ENCODE data around the gene CLDN5. TPM values are rescaled to one million over a fixed set of nuclear protein-coding genes. Genes with fewer than 3 reads are reported as not detected.

CLDN5 gene
- total and polyA plus RNA-seq, 2 donors (not counting 1 experiment from before 2014, with no cell fraction given): not detected

- H3K27me3 ChIP-seq (replicated peaks in 1 of 4; ENCODE audit: control extremely low read depth in 1 of 4, control insufficient read depth in 3 of 4, insufficient read depth in 4 of 4, low read length in 3 of 4): peaks cover 0 to 37% (median 5%) of the 10 kb centered on the region in 4 experiments
- CTCF ChIA-PET: interaction anchor here (0.5 kb wide), 1 partner anchor 10 kb away, joined by 3 read pairs; no protein-coding TSS in a partner anchor
- H3K79me2 ChIP-seq (ENCODE audit: control insufficient read depth, insufficient read depth, low read length): no peaks in the 10 kb centered on the region
- no peak overlapping the region for H3K27ac ChIP-seq (ENCODE audit: low read length in 2 of 2)
- Mint-ChIP-seq H3K27ac (no peak overlapping the region), H3K4me3 (no peak overlapping the region), H3K27me3 (peaks cover 23% of the 10 kb centered on the region), H3K4me1 (peaks cover 12% of the 10 kb centered on the region), H3K9me3 (ENCODE audit: insufficient read depth) (no peaks in the 10 kb centered on the region)
- TF ChIP-seq CTCF (IDR thresholded peaks at IDR 0.05) (no peak), EZH2 (IDR thresholded peaks at IDR 0.05; ENCODE audit: borderline replicate concordance, insufficient read depth, low read depth, low read length, poor library complexity, severe bottlenecking) (no peak)
- POLR2A ChIA-PET: no interaction called here
- DNase-seq (no peak), ATAC-seq (ENCODE audit: low read depth) (no peak)
- H3K4me2 ChIP-seq (replicated peaks; ENCODE audit: low read depth, low read length, poor library complexity, severe bottlenecking): no peak overlapping the region
- no peak overlapping the region for H3K4me3 ChIP-seq (ENCODE audit: control extremely low read depth in 1 of 5, extremely low read depth in 1 of 5, insufficient read depth in 1 of 5, low read depth in 2 of 5, low read length in 4 of 5)
- H3K9ac ChIP-seq (ENCODE audit: low read length): no peak overlapping the region
- intact Hi-C loops (cut with micrococcal nuclease): no loop called here
- no peaks in the 10 kb centered on the region for H4K20me1 ChIP-seq (ENCODE audit: control insufficient read depth, insufficient read depth, low read length, poor library complexity, severe bottlenecking)
- 84% methylated on average over 15 of the region's 16 CpGs for WGBS (ENCODE audit: insufficient coverage)
- peaks cover 8 to 22% of the 10 kb centered on the region in 2 donors for H3K4me1 ChIP-seq (ENCODE audit: control insufficient read depth in 2 of 2, insufficient read depth in 2 of 2, low read length in 2 of 2)
- H3K9me3 ChIP-seq (ENCODE audit: control extremely low read depth in 1 of 3, control insufficient read depth in 2 of 3, insufficient read depth in 1 of 3, low read length in 2 of 3): peaks cover 0 to 2% (median 0%) of the 10 kb centered on the region in 3 donors
- H3K36me3 ChIP-seq (replicated peaks in 1 of 2; ENCODE audit: control extremely low read depth in 1 of 2, control insufficient read depth in 1 of 2, extremely low read depth in 1 of 2, insufficient read depth in 2 of 2, low read length in 1 of 2): no peaks in the 10 kb centered on the region
- H2AFZ ChIP-seq (ENCODE audit: insufficient read depth, low read depth, low read length, poor library complexity, severe bottlenecking): no peak overlapping the region
Observed at GRCh38 chr22:19522190-19522880, 1.9 kb downstream of the CLDN5 start.

GRCh38 chr22:19520566-19521305 lies 3.5 kb downstream of the CLDN5 start:
- ATAC-seq (ENCODE audit: low read depth) (no peak), DNase-seq (no peak)
- H3K9me3 ChIP-seq (ENCODE audit: control extremely low read depth in 1 of 3, control insufficient read depth in 2 of 3, insufficient read depth in 1 of 3, low read length in 2 of 3): peaks cover 0 to 2% (median 0%) of the 10 kb centered on the region in 3 donors
- H3K4me1 ChIP-seq (ENCODE audit: control insufficient read depth in 2 of 2, insufficient read depth in 2 of 2, low read length in 2 of 2): peaks cover 8 to 22% of the 10 kb centered on the region in 2 donors
- peaks cover 10% of the 10 kb centered on the region for H3K27me3 Mint-ChIP-seq
- peaks cover 12% of the 10 kb centered on the region for H3K4me1 Mint-ChIP-seq
- no peak overlapping the region for H3K4me3 ChIP-seq (ENCODE audit: control extremely low read depth in 1 of 5, extremely low read depth in 1 of 5, insufficient read depth in 1 of 5, low read depth in 2 of 5, low read length in 4 of 5)
- 97% methylated on average over 10 of the region's 10 CpGs for WGBS (ENCODE audit: insufficient coverage)
- no peaks in the 10 kb centered on the region for H3K79me2 ChIP-seq (ENCODE audit: control insufficient read depth, insufficient read depth, low read length)
- H3K4me2 ChIP-seq (replicated peaks; ENCODE audit: low read depth, low read length, poor library complexity, severe bottlenecking): no peak overlapping the region
- intact Hi-C loops (cut with micrococcal nuclease): no loop called here
- ChIA-PET POLR2A (no interaction called here), CTCF (no interaction called here)
- no peak overlapping the region for H2AFZ ChIP-seq (ENCODE audit: insufficient read depth, low read depth, low read length, poor library complexity, severe bottlenecking)
- TF ChIP-seq CTCF (IDR thresholded peaks at IDR 0.05) (no peak), EZH2 (IDR thresholded peaks at IDR 0.05; ENCODE audit: borderline replicate concordance, insufficient read depth, low read depth, low read length, poor library complexity, severe bottlenecking) (no peak)
- no peak overlapping the region for H3K27ac ChIP-seq (ENCODE audit: low read length in 2 of 2)
- H3K9ac ChIP-seq (ENCODE audit: low read length): no peak overlapping the region
- H4K20me1 ChIP-seq (ENCODE audit: control insufficient read depth, insufficient read depth, low read length, poor library complexity, severe bottlenecking): no peaks in the 10 kb centered on the region
- H3K4me3 Mint-ChIP-seq: no peak overlapping the region
- no peaks in the 10 kb centered on the region for H3K36me3 ChIP-seq (replicated peaks in 1 of 2; ENCODE audit: control extremely low read depth in 1 of 2, control insufficient read depth in 1 of 2, extremely low read depth in 1 of 2, insufficient read depth in 2 of 2, low read length in 1 of 2)
- H3K27me3 ChIP-seq (replicated peaks in 1 of 4; ENCODE audit: control extremely low read depth in 1 of 4, control insufficient read depth in 3 of 4, insufficient read depth in 4 of 4, low read length in 3 of 4): peaks cover 0 to 30% (median 5%) of the 10 kb centered on the region in 4 experiments
- H3K27ac Mint-ChIP-seq: no peak overlapping the region
- no peaks in the 10 kb centered on the region for H3K9me3 Mint-ChIP-seq (ENCODE audit: insufficient read depth)
